Thyroid gland (tissue), 4 donors: ENCODE results near the gene GLRA3.

Source experiments
- CTCF ChIP-seq, 6 experiments: fragments of 200-600 bp in 3 of 6; fragments of 450-650 bp in 3 of 6; sonication (generic) in 3 of 6; IDR thresholded peaks; one replicate each; pipeline ENCODE4 v1.5.1; 2016 to 2019; ENCODE audit warnings: antibody characterized with exemption in 6 of 6, mild to moderate bottlenecking in 2 of 6, inconsistent platforms in 1 of 6, moderate library complexity in 1 of 6
- POLR2A ChIP-seq, 2 donors: fragments of 450-650 bp; IDR thresholded peaks; one replicate each; pipeline ENCODE4 v1.6.1; 2017; ENCODE audit warnings: antibody characterized with exemption in 2 of 2, mild to moderate bottlenecking in 2 of 2, moderate library complexity in 1 of 2

DNA sequence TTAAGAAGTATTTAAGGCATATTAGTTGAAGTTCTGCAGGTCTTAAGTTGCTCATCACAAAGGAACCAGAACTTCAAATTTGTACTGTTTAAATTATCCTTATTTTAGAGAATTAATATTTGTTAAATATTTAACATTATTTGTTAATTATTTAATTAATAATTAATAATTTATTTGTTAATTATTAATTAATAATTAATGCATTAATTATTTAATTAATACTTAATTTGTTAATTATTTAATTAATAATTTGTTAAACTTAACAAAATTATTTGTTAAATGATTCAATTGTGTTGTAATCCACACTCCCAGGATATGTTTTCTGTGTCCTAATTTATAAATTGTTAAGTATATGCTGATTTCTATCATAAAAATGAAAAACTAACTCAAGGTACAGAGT lies 129.4 kb downstream of the GLRA3 start:
- TF ChIP-seq CTCF (IDR thresholded peaks at IDR 0.05) (no peak), POLR2A (IDR thresholded peaks at IDR 0.05) (no peak)
